Stimulated activated CD8-positive, alpha-beta memory T cell treated with anti-CD3 and anti-CD28 coated beads, Interleukin-15, amount 100 ng/mL, for 4 hours (primary cell): ENCODE data around the gene MPPE1.
"Not testable (repeated sequence)": the region's sequence is repeated elsewhere in the genome, so short reads cannot be mapped to it uniquely, and the experiment has no call there.

Experiments
- DNase-seq, 2 donors: peaks; one replicate each; pipeline ENCODE4 v3.0.0-alpha.2; 2020; ENCODE audit warnings: low read depth in 2 of 2

Gene MPPE1

DNA sequence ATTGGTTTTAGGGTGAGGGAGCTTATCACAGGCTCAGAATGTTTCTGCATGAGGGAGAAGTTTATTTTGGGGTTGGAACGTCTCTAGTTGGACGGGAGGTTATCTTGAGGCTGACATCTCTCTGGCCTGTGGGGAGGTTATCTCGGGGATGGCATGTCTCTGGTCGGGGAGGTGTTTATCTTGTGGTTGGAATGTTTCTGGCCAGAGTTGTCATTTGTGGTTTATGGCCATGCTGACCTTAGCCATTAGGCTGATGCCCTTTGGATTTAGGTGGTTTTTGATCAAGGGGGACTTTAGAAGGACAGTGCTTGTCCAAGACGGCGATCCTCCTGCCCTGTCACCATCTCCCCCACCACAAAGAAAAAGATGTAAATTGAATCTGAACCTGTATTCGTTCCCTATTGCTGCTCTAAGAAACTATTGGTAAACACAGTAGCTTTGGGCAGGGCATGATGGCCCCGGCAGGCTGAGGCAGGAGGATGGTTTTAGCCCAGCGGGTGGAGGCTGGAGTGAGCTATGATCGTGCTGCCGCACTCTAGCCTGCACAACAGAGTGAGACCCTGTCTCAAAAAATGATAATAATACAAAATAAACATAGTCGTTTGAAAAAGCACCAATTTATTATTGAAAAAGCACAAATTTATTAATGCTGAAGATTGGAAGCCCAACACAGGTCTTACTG lies 17.8 kb upstream of the MPPE1 start:
- no peak for DNase-seq

DNA sequence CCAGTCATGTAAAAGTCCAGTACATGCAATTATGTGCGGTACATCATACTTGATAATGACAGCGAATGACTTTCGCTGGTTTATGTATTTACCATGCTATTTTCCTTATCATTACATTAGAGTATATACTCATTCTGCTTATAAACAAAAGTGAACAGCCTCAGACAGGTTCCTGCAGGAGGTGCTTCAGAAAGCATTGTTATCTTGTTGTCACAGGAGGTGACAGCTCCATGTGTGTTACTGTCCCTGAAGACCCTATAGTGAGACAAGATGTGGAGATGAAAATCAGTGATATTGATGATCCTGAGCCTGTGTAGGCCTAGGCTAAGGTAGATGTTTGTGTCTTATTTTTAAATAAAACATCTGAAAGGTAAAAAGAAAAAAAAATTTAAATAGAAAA lies 15.3 kb upstream of the MPPE1 start:
- DNase-seq = no peak

GRCh38 chr18:11919522-11919921 lies 11.4 kb upstream of the MPPE1 start:
- DNase-seq = not testable (repeated sequence)

GRCh38 chr18:11916880-11917279 lies 8.8 kb upstream of the MPPE1 start:
- DNase-seq = not testable (repeated sequence)

DNA sequence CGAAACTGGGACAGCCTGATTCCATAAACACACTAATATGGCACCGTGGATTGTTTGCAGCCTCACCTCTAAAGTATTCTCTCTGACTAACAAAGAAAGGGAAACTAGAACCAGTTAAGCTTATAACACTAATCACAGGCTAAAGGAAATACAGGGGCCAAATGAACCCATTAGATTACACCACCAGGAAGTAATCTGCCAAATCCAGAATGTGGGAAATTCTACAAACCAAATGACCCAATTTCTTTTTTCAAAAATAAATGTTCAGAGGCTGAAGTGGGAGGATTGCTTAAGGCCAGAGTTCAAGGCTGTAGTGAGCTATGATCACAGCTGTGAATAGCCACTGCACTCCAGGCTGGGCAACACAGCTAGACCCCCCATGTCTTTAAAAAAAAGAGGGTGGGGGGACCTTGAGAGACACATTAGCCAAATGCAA lies 1.5 kb upstream of the MPPE1 start:
- no peak for DNase-seq

DNA sequence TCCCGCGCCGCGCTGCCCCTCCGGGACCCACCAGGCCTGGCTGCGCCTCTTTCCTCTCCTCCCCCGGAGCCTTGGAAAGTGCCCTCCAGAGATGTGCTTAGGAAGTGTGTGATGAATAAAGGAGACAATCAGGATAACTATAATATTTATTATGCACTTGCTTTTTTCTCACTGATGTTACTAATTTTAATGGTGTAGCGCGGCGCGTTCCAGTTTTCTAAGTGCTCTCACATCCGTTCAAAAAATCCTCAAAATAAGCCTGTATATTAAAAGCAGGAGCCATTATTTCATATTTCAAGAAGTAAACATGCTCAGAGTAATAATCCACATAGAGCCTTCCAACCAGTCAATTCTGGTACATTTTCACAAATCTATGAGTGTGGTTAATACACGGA lies 941 bp upstream of the MPPE1 start:
- DNase-seq = no peak

DNA sequence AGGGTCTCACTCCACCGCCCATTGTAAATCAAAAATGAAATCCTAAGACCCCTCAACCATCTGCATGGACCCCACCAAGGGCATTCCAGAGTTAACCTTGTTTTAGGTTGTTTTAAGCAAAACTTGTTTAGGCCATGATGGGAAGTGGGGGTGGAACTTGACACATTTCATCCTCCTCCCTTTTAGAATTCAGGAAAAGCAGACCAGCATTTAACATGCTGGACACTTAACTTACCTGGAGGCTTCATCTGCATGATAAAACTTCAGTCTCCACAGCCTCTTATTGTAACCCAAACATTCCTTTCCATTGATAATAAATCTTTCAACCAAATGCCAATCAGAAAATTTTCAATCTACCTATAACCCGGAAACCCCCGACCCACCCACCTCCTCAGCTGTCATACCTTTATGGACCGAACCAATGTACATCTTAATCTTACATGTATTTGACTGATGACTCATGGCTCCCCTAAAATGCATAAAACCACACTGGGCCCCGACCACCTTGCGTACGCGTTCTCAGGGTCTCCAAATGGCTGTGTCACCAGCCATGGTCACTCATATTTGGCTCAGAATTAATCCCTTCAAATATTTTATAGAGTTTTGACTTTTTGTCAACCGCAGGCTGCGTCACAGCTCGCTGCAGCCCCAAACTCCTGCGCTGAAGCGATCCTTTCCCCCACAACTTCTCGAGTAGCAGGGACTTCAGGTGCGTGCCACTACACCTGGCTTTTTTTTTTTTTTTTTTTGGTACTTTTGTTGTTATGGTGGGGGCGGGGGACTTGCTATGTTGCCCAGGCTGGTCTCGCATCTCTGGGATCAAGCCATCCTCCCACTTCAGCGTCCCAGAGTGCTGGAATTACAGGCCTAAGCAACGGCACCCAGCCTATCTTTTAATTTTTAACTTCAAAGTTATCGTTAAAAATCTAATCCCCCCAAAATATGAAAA lies 917 bp downstream of the MPPE1 start:
- no peak for DNase-seq

GRCh38 chr18:11906176-11906575 lies 1.9 kb downstream of the MPPE1 start:
- no peak for DNase-seq

DNA sequence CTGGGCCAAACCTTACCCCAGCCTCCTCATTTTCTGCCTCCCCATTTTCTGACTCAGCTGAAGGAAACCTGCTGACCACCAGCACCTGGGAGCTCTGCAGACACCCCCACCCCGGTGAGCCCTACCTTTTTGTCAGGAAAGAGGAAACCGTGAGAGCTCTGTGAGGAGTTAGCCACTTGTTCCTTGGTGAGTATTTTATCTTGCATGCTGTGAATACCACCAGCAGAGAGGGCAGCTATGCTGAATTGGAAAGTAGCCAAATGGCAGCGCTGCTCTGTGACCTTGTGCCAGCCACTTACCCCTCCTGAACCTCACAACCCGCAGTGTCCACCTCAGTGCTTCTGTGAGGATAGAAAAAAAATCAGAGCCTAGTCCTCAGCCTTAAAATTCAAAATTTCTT lies 2.5 kb downstream of the MPPE1 start:
- no peak for DNase-seq

DNA sequence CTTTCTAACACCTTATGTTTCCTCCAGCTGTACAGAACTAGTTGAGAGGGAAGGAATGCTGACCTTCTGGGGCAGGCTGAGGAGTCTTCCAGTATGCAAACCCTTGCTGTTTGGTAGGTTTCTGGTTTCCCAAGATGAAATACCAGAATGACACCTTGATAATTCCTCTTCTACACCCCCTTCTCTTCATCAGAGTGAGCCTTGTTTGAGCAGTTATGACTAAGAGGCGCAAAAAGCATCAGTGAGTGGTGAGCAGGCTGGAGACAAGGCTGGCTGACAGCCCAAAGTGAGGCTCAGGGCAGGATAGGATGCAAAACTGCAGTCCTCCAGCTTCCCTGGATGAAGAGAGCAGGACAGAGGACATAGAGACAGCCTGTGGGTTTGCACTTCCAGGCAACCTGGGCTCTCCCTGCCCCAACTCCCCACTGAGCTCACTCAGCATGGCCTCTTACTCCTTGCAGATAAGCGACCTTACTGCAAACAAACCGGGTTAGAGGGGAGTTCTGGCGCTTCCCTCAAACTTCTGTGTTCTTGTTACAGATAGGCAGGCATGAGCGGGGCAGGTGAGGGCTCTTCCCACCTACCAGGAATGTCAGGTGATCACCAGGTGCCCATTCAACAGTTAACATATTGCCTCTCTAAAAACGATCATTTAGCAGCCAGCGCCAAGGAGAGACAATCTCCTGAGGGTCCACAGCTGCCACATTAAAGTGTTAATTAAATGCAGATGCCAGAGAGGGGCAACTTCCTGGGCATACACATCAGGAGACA lies 5.4 kb downstream of the MPPE1 start:
- DNase-seq = no peak

DNA sequence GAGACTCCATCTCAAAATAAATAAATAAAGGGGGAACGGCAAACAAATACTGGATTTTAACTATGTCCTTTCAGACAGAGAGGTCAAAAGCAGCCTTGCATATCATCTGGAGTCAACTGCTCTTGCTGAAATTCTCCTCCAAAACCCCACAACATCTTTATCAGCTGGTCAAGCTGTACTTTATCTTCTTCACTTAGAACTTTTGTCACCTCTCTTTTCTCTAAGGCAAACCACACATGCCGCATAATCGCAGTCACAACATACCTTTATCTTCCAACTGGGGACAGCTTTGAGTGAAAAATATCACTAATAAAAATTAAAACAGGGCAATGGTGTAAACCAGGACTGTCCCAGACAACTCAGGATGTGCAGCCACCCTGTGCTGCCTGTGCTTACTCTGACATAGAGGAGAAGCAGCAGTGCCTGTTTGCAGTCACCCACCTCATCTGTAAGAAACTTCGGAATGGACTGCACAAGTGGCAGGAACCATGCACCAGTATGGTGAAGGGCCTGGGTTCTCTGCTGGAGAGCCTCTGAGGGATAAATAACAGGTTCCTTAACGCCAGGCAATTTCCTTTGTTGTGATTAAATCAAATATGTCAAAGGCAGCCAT lies 6.2 kb downstream of the MPPE1 start:
- DNase-seq = no peak

DNA sequence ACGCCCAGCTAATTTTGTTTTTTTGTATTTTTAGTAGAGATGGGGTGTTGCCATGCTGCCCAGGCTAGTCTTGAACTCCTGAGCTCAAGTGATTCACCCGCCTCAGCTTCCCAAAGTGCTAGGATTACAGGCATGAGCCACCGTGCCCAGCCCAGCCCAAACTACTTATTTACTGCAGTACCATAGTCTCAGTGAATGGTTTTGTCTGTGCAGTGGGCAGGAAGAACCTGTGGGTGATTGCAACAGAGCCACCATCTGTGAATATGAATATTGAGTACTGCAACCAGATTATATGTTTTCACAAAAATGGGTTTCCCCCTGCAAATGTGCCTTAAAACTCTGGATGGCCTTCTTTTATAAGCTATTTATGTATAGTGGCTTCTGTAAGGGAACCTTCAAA lies 9.1 kb downstream of the MPPE1 start:
- no peak for DNase-seq

DNA sequence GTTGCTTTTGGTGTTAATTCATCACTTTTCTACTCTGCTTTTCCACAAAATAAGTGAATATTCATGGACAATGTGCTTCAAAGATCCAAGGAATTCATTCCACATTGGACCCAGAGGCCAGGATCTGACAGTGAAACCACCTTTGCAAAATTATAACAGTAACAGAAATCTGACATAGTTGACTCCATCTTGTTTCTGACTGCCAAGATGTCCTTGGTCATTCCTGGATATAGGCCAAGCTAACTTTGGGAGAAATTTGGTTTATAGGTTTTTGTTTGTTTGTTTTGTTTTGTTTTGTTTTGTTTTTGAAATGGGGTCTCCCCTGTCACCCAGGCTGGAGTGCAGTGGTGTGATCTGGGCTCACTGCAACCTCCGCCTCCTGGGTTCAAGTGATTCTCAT lies 10.3 kb downstream of the MPPE1 start:
- DNase-seq = no peak

DNA sequence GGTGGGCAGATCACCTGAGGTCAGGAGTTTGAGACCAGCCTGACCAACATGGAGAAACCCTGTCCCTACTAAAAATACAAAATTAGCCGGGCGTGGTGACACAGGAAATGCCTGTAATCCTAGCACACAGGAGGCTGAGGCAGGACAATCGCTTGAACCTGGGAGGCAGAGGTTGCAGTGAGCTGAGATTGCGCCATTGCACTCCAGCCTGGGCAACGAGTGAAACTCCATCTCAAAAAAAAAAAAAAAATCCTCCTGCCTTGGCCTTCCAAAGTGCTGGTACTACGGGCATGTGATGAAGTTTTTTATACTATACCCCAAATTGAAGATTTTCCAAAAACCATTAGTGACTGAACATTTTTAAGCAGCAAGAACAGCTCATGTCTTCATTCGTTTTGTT lies 15.7 kb downstream of the MPPE1 start:
- DNase-seq = not testable (repeated sequence)

DNA sequence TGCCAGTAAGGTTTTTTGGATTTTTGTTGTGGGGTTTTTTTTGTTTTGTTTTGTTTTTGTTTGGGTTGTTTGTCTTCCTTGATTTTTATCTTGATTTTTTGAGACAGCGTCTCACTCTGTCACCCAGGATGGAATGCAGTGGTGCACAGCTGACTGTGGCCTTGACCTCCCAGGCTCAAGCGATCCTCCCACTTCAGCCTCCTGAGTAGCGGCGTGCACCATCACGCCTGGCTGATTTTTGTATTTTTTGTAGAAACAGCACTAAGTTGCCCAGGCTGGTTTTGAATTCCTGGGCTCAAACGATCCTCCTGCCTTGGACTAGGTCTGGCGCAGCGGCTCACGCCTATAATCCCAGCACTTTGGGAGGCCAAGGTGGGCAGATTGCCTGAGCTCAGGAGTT lies 16.4 kb downstream of the MPPE1 start:
- DNase-seq = no peak

GRCh38 chr18:11889284-11889683 lies 18.8 kb downstream of the MPPE1 start:
- DNase-seq = no peak

DNA sequence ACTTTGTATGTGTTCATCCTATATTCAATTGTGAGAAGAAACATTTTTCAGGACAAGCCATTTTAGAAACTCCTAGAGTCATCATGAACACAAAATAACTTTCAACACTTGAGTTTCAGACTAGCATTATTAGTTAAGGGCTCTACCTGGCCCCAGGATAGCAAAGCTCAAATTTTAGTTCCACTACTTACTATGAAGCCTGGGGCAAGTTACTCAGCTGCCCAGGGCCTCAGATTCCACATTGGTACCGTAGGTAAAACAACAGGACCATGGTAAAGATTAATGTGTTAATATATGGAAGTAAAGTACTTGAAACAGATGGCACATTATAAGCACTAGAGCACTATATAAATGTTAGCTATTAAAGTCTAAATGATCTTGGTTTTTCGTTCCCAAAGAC lies 19.4 kb downstream of the MPPE1 start:
- DNase-seq = no peak

DNA sequence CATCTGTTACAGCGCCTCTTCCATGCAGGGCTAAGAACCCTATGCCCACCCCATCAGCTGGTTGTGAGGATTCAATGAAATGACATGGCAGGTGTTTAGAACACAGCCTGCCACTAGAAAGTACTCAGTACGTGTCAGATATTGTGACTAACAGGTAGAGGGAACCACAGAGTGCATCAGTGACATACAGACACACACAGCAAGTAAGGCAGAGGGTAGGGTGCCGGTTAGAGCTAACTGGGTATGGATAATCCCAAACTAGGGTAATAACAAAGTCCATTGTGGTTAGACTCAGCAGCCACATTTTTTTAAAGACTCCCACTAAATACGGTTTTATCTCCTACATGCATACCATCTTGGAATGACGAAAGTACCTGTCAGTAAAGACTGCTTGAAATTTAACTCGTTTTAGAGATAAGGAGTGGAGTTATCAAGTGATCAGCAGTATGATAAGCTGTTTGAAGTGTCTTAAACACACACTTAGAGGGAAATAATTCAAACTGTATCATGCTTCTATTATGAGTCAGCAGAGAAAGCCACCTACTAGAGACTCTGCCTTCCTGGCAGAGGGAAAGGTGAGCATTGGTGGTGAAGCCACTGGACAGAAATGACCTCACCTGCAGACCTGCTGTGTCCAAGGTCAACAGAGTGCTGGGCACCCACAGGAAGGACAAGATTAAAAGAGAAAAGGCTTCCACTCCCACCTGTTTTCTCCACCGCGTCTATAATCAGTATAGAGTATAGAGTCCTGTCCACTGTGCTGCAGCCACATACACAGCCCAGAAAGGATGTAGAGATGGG lies 20.6 kb downstream of the MPPE1 start:
- no peak for DNase-seq

DNA sequence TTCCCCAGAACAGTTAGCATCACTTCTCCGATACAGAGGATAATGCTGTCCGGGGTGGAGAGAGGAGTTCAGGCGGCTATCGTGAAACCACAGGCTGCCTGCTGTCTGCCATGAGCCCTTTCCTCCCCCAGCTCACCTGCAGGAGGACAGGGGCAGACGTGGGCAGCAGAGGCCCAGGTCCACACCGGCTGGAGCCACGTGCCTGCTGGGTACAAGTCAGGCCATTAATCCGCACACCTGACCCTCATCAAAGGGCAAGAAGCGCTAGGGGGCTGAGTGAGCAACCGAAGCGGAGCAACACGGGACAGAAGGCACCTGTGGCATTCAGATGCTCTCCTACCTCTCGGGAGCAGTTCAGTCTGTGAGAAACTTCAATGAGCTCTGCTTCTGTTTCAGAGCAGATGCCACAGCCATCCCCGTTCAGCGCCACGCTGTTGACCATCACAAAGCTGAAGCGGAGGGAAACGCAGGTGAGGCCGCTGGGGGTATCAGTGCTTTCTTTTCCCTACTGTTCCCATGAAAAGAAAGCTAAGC lies 21.5 kb downstream of the MPPE1 start:
- DNase-seq = no peak

- DNase-seq = no peak
Observed at GRCh38 chr18:11885278-11885947, 22.7 kb downstream of the MPPE1 start.
